Neural progenitor cell (in vitro differentiated cells): ENCODE data around the gene ITGA11. TPM values are rescaled to one million over a fixed set of nuclear protein-coding genes. Genes with fewer than 3 reads are reported as not detected.

ENCODE experiments used
- DNase-seq: peaks from one replicate; pipeline ENCODE4 v3.0.0-alpha.2; 2016; ENCODE audit warnings: low spot score
- H2AFZ ChIP-seq: fragments of 200-600 bp; sonication (generic); replicated peaks from 2 replicates; pipeline ENCODE4 v1.6.1; 2016; ENCODE audit warnings: antibody characterized with exemption
- H3F3A ChIP-seq: fragments of 200-600 bp; sonication (generic); 2 replicates; pipeline ENCODE4 v1.6.1; 2016; ENCODE audit warnings: antibody characterized with exemption, low read depth
- H3K27ac ChIP-seq: fragments of 200-600 bp; sonication (generic); 2 replicates; pipeline ENCODE4 v1.5.1; 2016; ENCODE audit warnings: mild to moderate bottlenecking
- H3K27me3 ChIP-seq: fragments of 200-600 bp; sonication (generic); 2 replicates; pipeline ENCODE4 v1.6.1; 2016; ENCODE audit warnings: mild to moderate bottlenecking, moderate library complexity
- H3K36me3 ChIP-seq: fragments of 200-600 bp; sonication (generic); 2 replicates; pipeline ENCODE4 v1.5.1; 2016
- H3K4me1 ChIP-seq: fragments of 200-600 bp; sonication (generic); 2 replicates; pipeline ENCODE4 v1.6.1; 2016; ENCODE audit warnings: mixed run types
- H3K4me2 ChIP-seq: fragments of 200-600 bp; sonication (generic); 2 replicates; pipeline ENCODE4 v1.6.1; 2016
- H3K4me3 ChIP-seq: fragments of 200-600 bp; sonication (generic); 2 replicates; pipeline ENCODE4 v1.5.1; 2016
- H3K79me2 ChIP-seq: fragments of 200-600 bp; sonication (generic); 2 replicates; pipeline ENCODE4 v1.6.1; 2016; ENCODE audit warnings: low read depth
- H3K9ac ChIP-seq: fragments of 200-600 bp; sonication (generic); 2 replicates; pipeline ENCODE4 v1.6.1; 2016
- H3K9me3 ChIP-seq: fragments of 200-600 bp; sonication (generic); 2 replicates; pipeline ENCODE4 v1.5.1; 2016; ENCODE audit warnings: low read depth
- H4K20me1 ChIP-seq: fragments of 200-600 bp; sonication (generic); 2 replicates; pipeline ENCODE4 v1.6.1; 2016; ENCODE audit warnings: low read depth
- H3K27ac Mint-ChIP-seq: 3 replicates; pipeline ENCODE4 v1.8.0; 2021; ENCODE audit warnings: mixed read lengths
- H3K27me3 Mint-ChIP-seq: 2 replicates; pipeline ENCODE4 v1.8.0; 2022; ENCODE audit warnings: low read depth, mild to moderate bottlenecking, inconsistent platforms, moderate library complexity, mixed read lengths; ENCODE audit not compliant: insufficient read depth
- H3K36me3 Mint-ChIP-seq: 3 replicates; pipeline ENCODE4 v1.8.0; 2021; ENCODE audit warnings: mixed read lengths
- H3K4me1 Mint-ChIP-seq: 3 replicates; pipeline ENCODE4 v1.8.0; 2021; ENCODE audit warnings: mixed read lengths
- H3K4me3 Mint-ChIP-seq: 3 replicates; pipeline ENCODE4 v1.8.0; 2021; ENCODE audit warnings: mild to moderate bottlenecking, moderate library complexity, mixed read lengths
- H3K9me3 Mint-ChIP-seq: 3 replicates; pipeline ENCODE4 v1.8.0; 2020; ENCODE audit warnings: mixed read lengths
- CTCF ChIP-seq: fragments of 200-600 bp; sonication (generic); IDR thresholded peaks from 2 replicates; pipeline ENCODE4 v1.5.1; 2017; ENCODE audit warnings: antibody characterized with exemption, mild to moderate bottlenecking
- EZH2 ChIP-seq: fragments of 200-600 bp; sonication (generic); IDR thresholded peaks from 2 replicates; pipeline ENCODE4 v1.6.1; 2017; ENCODE audit warnings: antibody characterized with exemption, mild to moderate bottlenecking, moderate library complexity
- EZH2phosphoT487 ChIP-seq: fragments of 200-600 bp; sonication (generic); IDR thresholded peaks from 2 replicates; pipeline ENCODE4 v1.6.1; 2017; ENCODE audit warnings: antibody characterized with exemption
- total RNA-seq: library from RNA; depleted of rRNA; stranded (reverse); fragments of >200 nt; gene quantifications from 2 replicates; pipeline ENCODE4 v1.2.3, GENCODE V29; 2015; ENCODE audit warnings: low replicate concordance

Gene ITGA11
- total RNA-seq, 1 donor from 2014 or later: not detected

GRCh38 chr15:68470049-68470742, 38.2 kb upstream of the ITGA11 start:
- Histone ChIP-seq H3F3A (no peaks in the 10 kb centered on the region), H2AFZ (no peak overlapping the region), H4K20me1 (no peaks in the 10 kb centered on the region), H3K9ac (no peak overlapping the region), H3K4me1 (no peaks in the 10 kb centered on the region), H3K27ac (no peak overlapping the region), H3K79me2 (no peaks in the 10 kb centered on the region), H3K27me3 (no peaks in the 10 kb centered on the region), H3K4me2 (no peak overlapping the region), H3K36me3 (no peaks in the 10 kb centered on the region), H3K4me3 (no peak overlapping the region), H3K9me3 (no peaks in the 10 kb centered on the region)
- Mint-ChIP-seq H3K27ac (no peak overlapping the region), H3K36me3 (no peaks in the 10 kb centered on the region), H3K9me3 (no peaks in the 10 kb centered on the region), H3K27me3 (peaks cover 5% of the 10 kb centered on the region), H3K4me1 (peaks cover 22% of the 10 kb centered on the region), H3K4me3 (no peak overlapping the region)
- DNase-seq: no peak
- TF ChIP-seq EZH2 (no peak), EZH2phosphoT487 (no peak), CTCF (no peak)

GRCh38 chr15:68469162-68470048, 37.4 kb upstream of the ITGA11 start:
- Mint-ChIP-seq H3K4me1 (peaks cover 25% of the 10 kb centered on the region), H3K27me3 (peaks cover 5% of the 10 kb centered on the region), H3K36me3 (no peaks in the 10 kb centered on the region), H3K27ac (no peak overlapping the region), H3K9me3 (no peaks in the 10 kb centered on the region), H3K4me3 (no peak overlapping the region)
- Histone ChIP-seq H4K20me1 (no peaks in the 10 kb centered on the region), H3K79me2 (no peaks in the 10 kb centered on the region), H3K9me3 (no peaks in the 10 kb centered on the region), H3F3A (no peaks in the 10 kb centered on the region), H3K4me1 (no peaks in the 10 kb centered on the region), H3K27me3 (no peaks in the 10 kb centered on the region), H3K36me3 (no peaks in the 10 kb centered on the region), H3K9ac (no peak overlapping the region), H3K27ac (no peak overlapping the region), H2AFZ (no peak overlapping the region), H3K4me2 (no peak overlapping the region), H3K4me3 (no peak overlapping the region)
- TF ChIP-seq CTCF (no peak), EZH2 (no peak), EZH2phosphoT487 (no peak)
- DNase-seq: no peak

- TF ChIP-seq EZH2phosphoT487 (no peak), CTCF (no peak), EZH2 (no peak)
- Histone ChIP-seq H4K20me1 (no peaks in the 10 kb centered on the region), H3K4me2 (no peak overlapping the region), H3K4me1 (no peaks in the 10 kb centered on the region), H3K36me3 (no peaks in the 10 kb centered on the region), H3K9ac (no peak overlapping the region), H3K27me3 (no peaks in the 10 kb centered on the region), H3K79me2 (no peaks in the 10 kb centered on the region), H3F3A (no peaks in the 10 kb centered on the region), H3K27ac (no peak overlapping the region), H3K9me3 (no peaks in the 10 kb centered on the region), H2AFZ (no peak overlapping the region), H3K4me3 (no peak overlapping the region)
- Mint-ChIP-seq H3K27ac (no peak overlapping the region), H3K36me3 (no peaks in the 10 kb centered on the region), H3K4me1 (peaks cover 25% of the 10 kb centered on the region), H3K4me3 (no peak overlapping the region), H3K9me3 (no peaks in the 10 kb centered on the region), H3K27me3 (peaks cover 9% of the 10 kb centered on the region)
- DNase-seq: no peak
Measured at GRCh38 chr15:68466876-68467275, 34.9 kb upstream of the ITGA11 start.
